A549 (cell line): Measurements from ENCODE around the gene ENTPD5.

ENCODE experiments used
- CBX8 ChIP-seq: fragments of 200-600 bp; sonication (generic); IDR thresholded peaks from 2 replicates; pipeline ENCODE4 v1.6.1; 2016
- EHMT2 ChIP-seq: fragments of 200-600 bp; sonication (generic); IDR thresholded peaks from 2 replicates; pipeline ENCODE4 v1.6.1; 2016; ENCODE audit warnings: antibody characterized with exemption, low read depth, mild to moderate bottlenecking, moderate library complexity
- JUN ChIP-seq, 2 experiments: fragments of >200 bp; sonication (Bioruptor Twin); formaldehyde crosslinking; IDR thresholded peaks; 2 replicates in 1 of 2; 3 replicates in 1 of 2; pipeline ENCODE4 v1.6.1; 2016 to 2017
- RAD21 ChIP-seq, 2 experiments: fragments of >200 bp in 1 of 2; sonication (Bioruptor Twin) in 1 of 2; formaldehyde crosslinking in 1 of 2; IDR thresholded peaks in 1 of 2; conservative IDR thresholded peaks in 1 of 2; 2 replicates in 1 of 2; 3 replicates in 1 of 2; pipeline ENCODE4 v1.6.1; 2012 to 2018; ENCODE audit warnings: inconsistent platforms in 1 of 2
- RCOR1 ChIP-seq: fragments of 150-350 bp; IDR thresholded peaks from 2 replicates; pipeline ENCODE4 v1.6.1; 2014; ENCODE audit warnings: antibody characterized with exemption, low read length, low read depth
- SMC3 ChIP-seq: fragments of >200 bp; sonication (Bioruptor Twin); formaldehyde crosslinking; IDR thresholded peaks from 3 replicates; pipeline ENCODE4 v1.6.1; 2018; ENCODE audit warnings: inconsistent platforms
- TP53 ChIP-seq: fragments of 250-450 bp; sonication (Bioruptor Pico); IDR thresholded peaks from 2 replicates; pipeline ENCODE4 v1.5.0; 2021; ENCODE audit warnings: mild to moderate bottlenecking, moderate library complexity
- TF ChIP-seq, protein P1 (sequence below): fragments of >200 bp; sonication (Bioruptor Twin); formaldehyde crosslinking; IDR thresholded peaks from 3 replicates; pipeline ENCODE4 v1.5.1; 2016

- TF ChIP-seq, protein P1, sequence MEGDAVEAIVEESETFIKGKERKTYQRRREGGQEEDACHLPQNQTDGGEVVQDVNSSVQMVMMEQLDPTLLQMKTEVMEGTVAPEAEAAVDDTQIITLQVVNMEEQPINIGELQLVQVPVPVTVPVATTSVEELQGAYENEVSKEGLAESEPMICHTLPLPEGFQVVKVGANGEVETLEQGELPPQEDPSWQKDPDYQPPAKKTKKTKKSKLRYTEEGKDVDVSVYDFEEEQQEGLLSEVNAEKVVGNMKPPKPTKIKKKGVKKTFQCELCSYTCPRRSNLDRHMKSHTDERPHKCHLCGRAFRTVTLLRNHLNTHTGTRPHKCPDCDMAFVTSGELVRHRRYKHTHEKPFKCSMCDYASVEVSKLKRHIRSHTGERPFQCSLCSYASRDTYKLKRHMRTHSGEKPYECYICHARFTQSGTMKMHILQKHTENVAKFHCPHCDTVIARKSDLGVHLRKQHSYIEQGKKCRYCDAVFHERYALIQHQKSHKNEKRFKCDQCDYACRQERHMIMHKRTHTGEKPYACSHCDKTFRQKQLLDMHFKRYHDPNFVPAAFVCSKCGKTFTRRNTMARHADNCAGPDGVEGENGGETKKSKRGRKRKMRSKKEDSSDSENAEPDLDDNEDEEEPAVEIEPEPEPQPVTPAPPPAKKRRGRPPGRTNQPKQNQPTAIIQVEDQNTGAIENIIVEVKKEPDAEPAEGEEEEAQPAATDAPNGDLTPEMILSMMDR, result no peak
- TF ChIP-seq EHMT2 (no peak), JUN (IDR thresholded peaks at IDR 0.05) (no peak), RCOR1 (no peak), CBX8 (no peak), TP53 (CRISPR knock-in tag) (no peak), SMC3 (no peak), RAD21 (conservative IDR thresholded peaks at IDR 0.05 in 1 of 2, IDR thresholded peaks at IDR 0.05 in 1 of 2) (no peak)
Measured at GRCh38 chr14:73973497-73973896, 45.6 kb downstream of the ENTPD5 start.
